Stimulated activated CD4-positive, alpha-beta T cell treated with anti-CD3 and anti-CD28 coated beads, Interleukin-4, amount 100 ng/mL, for 1 hour (primary cell): Measurements from ENCODE around the gene IFNAR2.
A peak's percentile ranks its signal among the peaks of the same experiment; 100 is the strongest.
"Not testable (repeated sequence)": the region's sequence is repeated elsewhere in the genome, so short reads cannot be mapped to it uniquely, and the experiment has no call there.

ENCODE experiments used
- DNase-seq: peaks from one replicate; pipeline ENCODE4 v3.0.0-alpha.2; 2020

IFNAR2 gene

DNA sequence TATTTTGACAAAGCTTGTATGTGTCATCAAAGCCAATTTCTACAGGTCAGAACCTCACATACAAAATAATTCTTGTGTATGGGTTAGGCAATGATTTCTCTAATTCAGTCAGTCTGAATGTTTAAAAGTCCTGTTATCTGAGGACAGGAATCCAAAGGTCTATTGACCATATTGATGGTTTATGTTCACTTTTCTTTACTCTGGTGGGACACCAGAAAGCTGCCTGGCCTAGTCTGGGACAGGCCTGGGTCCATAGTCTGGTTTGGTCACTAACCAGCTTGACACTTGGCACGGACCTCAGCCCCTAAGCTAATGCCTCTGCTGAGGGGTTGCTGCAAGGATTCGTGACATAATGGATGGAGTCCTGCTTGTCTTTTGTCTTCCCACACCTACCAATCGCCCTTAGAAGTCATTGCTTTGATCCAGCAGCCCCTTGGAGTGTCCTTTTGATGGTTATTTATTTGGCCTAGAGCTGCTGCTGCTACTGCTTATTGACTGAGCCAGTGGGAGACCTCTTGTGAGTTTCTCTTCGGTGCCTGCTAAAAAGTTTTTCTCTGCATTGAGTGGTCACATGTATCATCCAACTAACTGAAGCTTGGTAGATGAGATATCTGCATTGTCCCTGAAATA is 15.7 kb downstream of the IFNAR2 start:
- no peak for DNase-seq

DNA sequence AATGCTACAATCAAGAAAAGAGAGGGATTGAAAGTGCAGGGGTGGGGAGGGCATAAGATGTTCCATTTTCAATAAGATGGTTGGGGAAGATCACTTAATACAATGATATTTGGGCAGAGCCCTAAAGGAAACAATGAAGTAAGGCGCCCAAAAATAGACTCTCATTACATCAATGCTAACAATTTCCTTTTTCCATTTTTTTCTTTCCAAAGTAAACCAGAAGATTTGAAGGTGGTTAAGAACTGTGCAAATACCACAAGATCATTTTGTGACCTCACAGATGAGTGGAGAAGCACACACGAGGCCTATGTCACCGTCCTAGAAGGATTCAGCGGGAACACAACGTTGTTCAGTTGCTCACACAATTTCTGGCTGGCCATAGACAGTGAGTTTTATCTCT is 16.8 kb downstream of the IFNAR2 start:
- no peak for DNase-seq

DNA sequence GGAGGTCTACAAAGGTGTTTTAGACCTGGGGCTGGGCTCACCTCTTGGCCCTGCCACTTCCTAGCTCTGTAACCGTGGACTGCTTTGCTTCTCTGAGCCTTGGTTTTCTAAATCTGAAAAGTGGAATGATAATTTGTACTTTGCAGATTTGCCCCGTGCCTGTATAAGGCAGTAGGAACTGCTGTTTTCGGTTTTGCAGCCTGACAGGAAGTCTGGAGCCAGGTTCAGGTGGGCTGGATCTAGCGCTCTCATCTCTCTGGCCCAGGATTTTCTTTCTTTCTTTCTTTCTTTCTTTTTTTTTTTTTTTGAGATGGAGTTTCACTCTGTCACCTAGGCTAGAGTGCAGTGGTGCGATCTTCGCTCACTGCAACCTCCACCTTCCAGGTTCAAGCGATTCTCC is 17.2 kb downstream of the IFNAR2 start:
- no peak for DNase-seq

DNA sequence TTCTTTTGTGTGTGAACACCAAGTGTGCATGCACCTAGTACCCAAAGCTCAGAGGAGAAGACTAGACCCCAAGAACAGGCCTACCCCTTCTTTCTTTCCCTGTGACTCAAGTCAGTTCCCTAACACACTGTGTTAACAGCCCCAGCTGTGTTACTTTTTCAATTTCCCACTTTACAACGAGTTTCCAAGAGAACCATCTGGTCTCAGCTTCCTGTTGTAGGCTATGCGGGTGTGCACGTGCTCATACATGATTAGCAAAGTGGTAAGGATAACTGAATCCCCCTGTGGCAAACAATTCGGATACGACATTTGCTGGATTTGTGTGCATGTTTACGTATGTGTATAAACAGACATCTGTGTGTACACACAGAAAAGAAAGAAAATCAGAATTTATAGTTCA is 17.9 kb downstream of the IFNAR2 start:
- no peak for DNase-seq

DNA sequence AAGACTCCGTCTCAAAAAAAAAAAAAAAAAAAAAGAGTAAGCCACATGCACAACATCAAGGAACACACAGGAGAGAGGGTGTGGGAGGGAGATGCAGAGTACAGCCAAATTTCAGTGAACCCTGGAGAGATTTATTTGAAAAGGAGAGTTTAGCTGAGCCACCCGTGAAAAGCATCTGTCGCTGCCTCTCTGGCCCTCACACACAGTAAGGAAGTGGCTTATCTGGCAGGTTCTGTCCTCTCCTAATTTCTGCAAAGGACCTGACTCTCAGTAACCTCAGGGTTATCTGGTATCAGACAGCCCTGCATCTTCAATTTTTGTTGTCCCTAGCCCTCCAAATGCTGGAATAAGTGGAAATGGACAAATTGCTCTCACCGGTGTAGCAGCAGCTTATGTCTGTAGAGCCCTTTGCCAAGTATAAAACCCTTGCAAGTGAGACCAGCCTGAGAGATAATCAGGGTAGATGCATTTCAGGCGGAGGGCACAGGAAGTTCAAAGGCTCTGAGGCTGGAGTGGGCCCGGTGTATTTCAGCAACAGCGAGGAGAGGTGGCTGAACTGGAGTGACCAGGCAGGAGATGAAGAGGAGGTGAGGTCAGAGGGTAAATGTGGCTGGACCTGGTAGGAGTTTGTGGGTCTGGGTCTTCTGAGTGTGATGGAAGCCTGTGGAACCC is 19.7 kb downstream of the IFNAR2 start:
- DNase-seq, result no peak

DNA sequence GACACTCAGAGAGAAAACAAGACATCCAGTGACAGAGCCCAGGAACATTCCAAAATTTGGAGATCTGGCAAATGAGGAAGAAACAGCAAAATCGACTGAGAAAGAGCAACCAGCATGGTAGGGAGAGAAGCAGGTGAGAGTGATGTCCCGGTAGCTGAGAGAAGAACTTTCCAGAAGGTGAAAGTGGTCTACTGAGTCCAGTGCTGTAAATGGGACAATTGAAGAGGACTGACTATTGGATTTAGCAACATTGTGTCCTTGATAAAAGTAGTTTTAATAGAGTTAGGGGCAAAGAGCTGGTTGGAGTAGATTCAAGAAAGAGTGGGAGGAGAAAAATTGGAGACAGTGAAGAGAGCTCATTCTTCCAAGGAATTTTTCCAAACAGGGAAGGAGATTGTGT is 21.4 kb downstream of the IFNAR2 start:
- DNase-seq, result no peak

DNA sequence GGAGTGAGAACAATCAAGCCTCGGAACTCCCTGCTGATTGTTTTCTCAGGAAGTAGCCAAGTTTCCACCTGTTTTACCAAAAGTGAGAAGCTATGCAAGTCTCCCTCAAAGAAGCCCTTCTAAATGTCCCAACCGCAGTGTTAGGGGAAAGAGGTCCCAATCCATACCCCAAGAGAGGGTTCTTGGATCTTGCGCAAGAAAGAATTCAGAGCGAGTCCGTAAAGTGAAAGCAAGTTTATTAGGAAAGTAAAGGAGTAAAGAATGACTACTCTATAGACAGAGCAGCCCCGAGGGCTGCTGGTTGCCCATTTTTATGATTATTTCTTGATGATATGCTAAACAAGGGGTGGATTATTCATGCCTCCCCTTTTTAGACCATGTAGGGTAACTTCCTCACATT is 23.6 kb downstream of the IFNAR2 start:
- not testable (repeated sequence) for DNase-seq

DNA sequence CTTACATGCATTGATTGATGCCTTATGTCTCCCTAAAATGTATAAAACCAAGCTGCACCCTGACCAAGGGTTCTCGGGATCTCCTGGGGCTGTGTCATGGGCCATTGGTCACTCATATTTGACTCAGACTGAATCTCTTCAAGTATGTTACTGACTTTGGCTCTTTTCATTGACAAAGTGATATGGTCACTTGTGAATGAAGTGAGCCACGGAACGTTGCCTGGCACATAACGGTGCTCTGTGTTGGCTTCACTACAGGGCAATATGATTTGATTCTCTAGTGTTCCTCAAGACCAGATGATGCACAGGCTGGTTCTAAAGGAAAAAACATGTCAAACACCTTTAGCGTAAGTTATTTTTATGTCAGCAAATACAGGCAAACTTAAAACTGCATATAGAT is 25.0 kb downstream of the IFNAR2 start:
- no peak for DNase-seq

DNA sequence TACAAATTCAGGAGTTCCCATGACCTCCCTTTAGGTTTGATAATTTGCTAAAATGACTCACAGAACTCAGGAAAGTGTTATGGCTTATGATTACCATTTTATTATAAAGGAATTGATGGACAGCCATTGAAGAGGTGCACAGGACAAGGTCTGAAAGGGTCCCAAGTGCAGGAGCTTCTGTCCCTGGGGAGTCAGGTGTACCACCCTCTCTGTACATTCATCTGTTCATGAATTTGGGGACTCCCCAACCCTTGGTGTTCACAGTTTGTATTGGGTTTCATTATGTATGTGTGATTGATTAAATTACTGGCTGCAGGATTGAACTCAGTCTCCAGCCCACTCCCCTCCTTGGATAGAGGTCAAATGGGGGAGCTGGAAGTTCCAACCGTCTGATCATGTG is 25.7 kb downstream of the IFNAR2 start:
- no peak for DNase-seq

DNA sequence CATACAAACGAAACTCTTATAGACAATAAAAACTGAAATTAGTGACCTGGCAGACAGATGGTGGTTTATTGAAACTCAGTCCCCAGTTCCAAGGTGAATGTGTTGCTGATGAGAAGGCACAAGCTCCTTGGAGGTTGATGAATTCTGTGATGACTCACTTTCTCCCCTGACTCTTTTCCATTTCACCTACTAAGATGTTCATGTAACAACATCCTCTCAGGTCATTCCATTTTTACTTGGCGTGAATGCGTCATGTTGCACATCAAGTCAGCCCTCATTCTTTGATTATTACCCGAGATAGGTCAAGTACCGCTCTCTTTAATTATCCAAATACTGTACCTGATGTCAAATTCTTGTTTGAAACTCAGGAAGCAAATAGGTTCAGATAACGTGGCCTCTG is 26.3 kb downstream of the IFNAR2 start:
- no peak for DNase-seq

DNA sequence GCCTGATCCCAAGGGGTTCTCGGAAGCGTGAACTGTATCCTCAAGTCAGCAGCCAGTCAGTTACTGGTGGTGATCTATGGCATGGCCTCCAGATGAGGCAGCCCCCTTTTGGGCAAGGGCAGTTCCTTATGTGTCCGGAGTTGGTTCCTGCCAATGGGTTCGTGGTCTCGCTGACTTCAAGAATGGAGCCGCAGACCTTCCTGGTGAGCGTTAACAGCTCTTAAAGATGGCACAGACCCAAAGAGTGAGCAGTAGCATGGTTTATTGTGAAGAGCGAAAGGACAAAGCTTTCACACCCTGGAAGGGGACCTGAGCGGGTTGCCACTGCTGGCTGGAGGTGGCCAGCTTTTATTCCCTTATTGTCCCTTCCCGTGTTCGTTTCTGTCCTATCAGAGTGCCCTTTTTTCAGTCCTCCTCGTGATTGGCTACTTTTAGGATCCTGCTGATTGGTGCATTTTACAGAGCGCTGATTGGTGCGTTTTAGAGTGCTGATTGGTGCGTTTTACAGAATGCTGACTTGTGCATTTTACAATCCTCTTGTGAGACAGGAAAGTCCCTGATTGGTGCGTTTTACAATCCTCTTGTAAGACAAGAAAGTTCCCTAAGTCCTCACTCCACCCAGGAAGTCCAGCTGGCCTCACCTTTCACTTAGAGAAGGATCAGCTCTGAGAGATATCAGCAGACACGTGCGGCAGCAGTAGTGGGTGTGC is 27.5 kb downstream of the IFNAR2 start:
- DNase-seq, result no peak

DNA sequence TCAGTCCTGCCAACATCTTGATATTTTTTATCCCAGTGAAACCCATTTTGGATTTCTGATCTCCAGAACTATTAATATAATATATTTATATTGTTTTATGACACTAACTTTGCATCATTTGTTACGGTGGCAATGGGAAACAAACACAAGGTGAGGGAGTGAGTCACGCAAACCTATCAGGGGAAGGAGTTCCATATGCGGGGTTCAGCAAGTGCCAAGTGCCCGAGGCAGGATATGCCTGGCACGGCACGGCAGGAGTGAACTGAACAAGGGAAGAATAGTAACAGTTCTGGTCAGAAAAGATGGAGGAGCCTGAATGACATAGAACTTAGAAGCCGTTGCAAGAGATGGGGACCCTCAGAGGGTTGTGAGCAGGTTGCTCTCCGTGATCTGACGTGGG is 28.7 kb downstream of the IFNAR2 start:
- no peak for DNase-seq

DNA sequence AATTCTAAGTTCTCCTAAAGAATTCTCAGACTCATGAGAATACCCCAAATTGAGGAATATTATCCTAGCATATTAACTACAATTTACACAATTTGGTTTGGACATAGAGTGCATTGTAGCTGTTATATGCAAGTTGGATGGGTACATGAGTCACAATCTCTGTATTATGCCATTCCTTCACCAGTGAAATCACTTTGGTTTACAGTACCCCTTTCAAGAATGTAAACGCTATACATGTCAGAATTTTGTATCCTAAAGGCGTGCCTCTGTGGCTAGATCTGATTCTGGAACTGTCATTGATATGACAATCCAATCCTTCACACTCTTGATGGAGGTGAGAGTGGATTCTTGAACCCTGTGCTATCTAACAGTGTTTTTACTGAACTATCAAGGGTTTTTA is 29.7 kb downstream of the IFNAR2 start:
- DNase-seq, result no peak

DNA sequence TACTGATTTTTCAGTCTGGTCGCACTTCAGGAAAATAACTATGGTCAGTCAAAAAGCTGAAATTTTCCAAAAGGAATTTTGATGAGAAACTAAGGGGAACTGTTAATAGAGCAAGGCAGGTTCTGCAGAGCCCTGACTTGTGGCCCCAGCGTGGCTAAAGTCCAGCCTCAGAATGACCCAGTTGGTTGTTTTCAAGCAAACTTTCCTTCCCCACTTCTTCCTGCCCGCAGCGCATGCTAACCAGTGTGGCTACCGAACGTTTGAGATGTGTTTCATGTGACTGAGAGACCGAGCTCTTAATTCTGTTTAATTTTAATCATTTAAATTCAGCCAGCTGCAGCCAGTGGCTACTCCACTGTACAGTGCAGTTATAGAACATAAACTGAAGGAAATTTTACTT is 30.3 kb downstream of the IFNAR2 start:
- DNase-seq, result no peak

DNA sequence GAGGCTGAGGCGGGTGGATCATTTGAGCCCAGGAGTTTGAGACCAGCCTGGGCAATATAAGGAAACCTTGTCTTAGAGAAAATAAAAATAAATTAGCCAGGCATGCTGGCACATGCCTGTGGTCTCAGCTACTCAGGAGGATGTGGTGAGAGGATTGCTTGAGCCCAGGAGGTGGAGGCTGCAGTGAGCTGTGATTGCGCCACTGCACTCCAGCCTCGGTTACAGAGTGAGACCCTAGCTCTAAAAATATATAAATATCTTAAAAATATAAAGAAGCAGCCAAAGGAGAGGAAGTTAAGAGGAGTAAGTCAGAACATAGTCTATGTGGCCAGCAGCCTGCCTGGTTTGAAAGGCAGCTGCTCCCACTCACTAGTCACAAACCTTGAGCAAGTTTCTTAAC is 31.9 kb downstream of the IFNAR2 start:
- DNase-seq, result no peak

DNA sequence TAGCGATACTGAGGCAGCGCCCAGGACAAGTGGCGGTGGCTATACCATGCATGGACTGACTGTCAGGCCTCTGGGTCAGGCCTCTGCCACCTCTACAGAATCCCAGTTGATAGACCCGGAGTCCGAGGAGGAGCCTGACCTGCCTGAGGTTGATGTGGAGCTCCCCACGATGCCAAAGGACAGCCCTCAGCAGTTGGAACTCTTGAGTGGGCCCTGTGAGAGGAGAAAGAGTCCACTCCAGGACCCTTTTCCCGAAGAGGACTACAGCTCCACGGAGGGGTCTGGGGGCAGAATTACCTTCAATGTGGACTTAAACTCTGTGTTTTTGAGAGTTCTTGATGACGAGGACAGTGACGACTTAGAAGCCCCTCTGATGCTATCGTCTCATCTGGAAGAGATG is 33.2 kb downstream of the IFNAR2 start:
- DNase-seq, result no peak

DNA sequence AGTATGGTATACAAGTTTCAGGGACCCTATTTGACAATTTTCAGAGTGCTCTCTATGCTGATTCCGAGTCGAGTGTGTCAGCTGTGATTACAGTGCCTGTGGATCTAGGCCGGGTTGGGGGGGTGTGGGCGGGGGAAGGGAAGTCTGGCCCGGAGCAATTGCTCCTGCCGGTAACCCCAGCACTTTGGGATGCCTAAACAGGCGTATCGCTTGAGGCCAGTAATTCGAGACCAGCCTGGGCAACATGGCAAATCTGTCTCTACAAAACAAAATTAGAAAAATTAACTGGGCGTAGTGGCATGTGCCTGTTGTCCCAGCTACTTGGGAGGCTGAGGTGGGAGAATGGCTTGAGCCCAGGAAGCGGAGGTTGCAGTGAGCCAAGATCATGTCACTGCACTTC is 34.8 kb downstream of the IFNAR2 start:
- DNase-seq, result no peak

DNA sequence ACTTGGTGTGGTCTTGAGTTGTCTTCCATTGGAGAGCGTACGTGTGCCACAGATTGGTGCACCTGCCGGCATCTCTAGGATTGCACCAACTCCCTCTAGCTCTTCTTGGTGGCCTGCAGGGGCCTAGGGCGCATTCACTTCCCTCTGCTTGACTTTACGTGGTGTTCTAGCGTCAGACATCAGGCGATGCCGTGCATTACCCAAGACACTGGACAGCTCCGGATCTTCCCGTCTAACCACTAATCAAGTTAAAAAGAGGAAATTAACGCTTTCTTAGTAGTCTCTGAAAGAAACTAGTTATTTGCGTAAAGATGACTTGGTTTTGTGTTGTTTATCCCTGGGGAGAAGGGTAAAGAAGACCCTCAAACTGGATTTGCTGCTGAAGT is 35.9 kb downstream of the IFNAR2 start:
- no peak for DNase-seq

DNA sequence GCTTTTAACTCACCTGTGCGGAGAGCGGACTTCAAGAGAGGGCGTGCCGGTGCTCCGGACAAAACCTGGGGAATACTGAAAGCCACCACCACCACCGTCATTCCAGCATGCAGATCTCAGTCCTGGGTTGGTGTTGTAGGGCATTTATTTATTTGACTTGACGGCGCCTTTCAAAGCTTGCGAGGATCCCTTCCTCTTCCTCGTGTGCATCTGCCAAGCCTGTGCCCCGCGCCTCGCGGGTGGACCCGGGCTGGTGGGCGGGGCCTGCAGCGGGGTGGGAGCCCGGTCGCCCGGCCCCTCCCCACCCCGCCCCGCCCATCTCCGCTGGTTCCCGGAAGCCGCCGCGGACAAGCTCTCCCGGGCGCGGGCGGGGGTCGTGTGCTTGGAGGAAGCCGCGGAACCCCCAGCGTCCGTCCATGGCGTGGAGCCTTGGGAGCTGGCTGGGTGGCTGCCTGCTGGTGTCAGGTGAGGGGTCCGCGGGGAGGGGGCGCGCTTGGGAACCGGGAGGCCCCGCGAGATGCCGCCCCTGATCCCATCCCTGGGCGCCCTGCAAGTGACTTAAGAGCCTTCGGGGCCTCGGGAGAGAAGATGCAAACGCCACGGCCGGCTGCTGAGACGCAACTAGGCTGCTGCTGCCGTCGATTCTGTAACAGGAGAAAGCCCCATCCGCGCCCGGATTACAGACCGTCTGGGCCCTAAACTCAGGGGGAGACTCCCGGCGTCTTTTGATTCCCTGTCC is 36.5 kb downstream of the IFNAR2 start, which contains the start of gene IL10RB:
TSS of gene IL10RB (plus strand) at position 318 of the 739 bp plus-strand sequence. CDS start at position 417, 99 bp downstream.
- DNase-seq, result peak; percentile 79

DNA sequence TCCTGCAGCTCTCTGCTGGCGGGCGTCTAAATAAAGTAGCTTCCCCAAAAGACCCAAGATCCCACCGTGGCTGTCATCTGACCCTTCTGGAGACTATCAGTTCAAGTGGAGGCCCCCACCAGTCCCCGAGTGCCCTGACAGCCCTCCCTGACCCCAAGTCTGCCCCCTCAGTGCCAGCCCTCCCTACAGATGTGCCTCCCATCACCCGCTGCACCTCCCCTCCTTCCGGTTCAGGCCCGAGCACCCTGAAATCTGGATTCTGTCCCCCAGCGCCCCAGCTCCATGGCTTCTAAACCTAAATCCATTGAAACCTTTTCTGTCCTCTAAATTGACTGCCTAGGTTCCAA is 37.0 kb downstream of the IFNAR2 start:
- DNase-seq, result peak; percentile 32

DNA sequence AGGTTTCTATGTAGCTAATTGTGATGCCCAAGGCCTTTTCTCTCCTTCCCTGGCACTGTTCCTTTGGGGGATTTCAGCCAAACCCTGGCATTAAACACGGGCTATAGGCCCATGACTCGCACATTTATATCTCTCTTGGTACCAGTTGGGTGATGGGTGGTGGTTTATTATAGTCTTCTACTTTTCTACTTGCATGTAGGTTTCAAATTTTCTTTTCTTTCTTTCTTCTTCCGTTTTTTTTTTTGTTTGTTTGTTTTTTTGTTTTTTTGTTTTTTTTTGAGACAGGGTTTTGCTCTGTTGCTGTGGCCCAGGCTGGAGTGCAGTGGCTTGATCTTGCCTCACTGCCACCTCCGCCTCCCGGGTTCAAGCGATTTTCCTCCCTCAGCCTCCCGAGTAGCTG is 37.5 kb downstream of the IFNAR2 start:
- DNase-seq, result no peak

DNA sequence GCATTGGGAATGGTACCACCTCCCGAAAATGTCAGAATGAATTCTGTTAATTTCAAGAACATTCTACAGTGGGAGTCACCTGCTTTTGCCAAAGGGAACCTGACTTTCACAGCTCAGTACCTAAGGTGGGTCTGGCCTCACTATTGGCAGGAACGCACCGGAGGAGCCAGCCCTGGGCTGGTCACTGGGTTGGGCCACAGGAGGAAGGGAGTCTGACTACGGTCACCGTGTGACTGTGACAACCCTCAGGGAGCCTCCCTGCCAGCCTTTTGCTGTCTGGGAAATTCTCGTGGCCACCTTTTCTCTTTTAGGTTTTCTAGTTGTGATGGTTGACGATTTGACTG is 38.6 kb downstream of the IFNAR2 start:
- no peak for DNase-seq

DNA sequence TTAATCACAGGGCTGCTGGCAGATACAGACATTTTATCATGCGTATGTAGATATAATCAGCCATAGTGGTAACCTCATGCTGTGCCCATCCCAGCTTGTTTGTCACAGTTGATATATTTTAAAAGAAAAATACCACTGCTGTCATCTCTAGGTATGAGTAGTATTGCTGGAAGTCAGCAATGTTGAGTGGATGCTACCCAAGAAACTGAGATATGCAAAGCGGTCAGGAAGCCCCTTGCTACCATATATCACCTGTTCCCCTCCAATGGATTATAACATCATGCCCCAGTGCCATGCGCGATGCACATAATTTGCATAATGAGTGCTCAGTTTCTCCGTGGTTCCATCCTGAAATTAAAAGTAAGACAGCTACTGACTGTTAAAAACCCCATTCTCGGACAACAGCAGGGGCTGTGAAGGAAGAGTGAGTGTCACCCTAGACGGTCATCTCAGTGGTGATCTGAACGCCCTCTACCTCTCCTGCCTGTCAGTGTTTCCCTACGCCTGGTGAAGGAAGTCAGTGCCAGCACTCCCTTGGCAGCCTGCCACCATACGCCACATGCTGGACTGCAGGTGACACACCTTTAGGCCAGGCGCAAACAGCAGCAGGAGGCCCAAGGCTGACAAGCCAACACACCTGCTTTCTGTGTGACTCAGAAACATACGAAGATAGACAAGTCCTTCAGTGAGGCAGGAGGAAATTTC is 39.2 kb downstream of the IFNAR2 start:
- peak; percentile 42 for DNase-seq
